Stomach (tissue), 9 donors: ENCODE data around the gene ZNF768. TPM values are rescaled to one million over a fixed set of nuclear protein-coding genes. Genes with fewer than 3 reads are reported as not detected.
"Not testable (repeated sequence)": the region's sequence is repeated elsewhere in the genome, so short reads cannot be mapped to it uniquely, and the experiment has no call there.

Source experiments
- DNase-seq, 2 donors: peaks; one replicate each; pipeline versions ENCODE4 v3.0.0 to v3.0.0-alpha.2; 2013 to 2019
- H3K27ac ChIP-seq, 5 donors: fragments of 200-600 bp in 4 of 5; sonication (generic) in 4 of 5; one replicate each; pipeline ENCODE4 v1.5.1; 2013 to 2019; ENCODE audit warnings: mild to moderate bottlenecking in 1 of 5, moderate library complexity in 1 of 5
- H3K27me3 ChIP-seq, 3 donors: fragments of 200-600 bp; sonication (generic); one replicate each; pipeline ENCODE4 v1.5.1; 2017 to 2019; ENCODE audit warnings: mixed run types in 1 of 3
- H3K36me3 ChIP-seq, 4 donors: fragments of 200-600 bp; sonication (generic); 1 replicate in 3 of 4; 2 replicates in 1 of 4; pipeline ENCODE4 v1.5.1; 2016 to 2019
- H3K4me1 ChIP-seq, 4 donors: fragments of 200-600 bp; sonication (generic); one replicate each; pipeline ENCODE4 v1.5.1; 2016 to 2019
- H3K4me3 ChIP-seq, 4 donors: fragments of 200-600 bp; sonication (generic) in 3 of 4; one replicate each; pipeline ENCODE4 v1.5.1; 2016 to 2019; ENCODE audit warnings: mild to moderate bottlenecking in 1 of 4
- H3K9me3 ChIP-seq, 4 donors: fragments of 200-600 bp; sonication (generic); one replicate each; pipeline ENCODE4 v1.5.1; 2016 to 2019
- EP300 ChIP-seq: sonication (generic); formaldehyde crosslinking; IDR thresholded peaks from one replicate; pipeline ENCODE4 v1.6.1; 2017; ENCODE audit warnings: antibody characterized with exemption
- POLR2A ChIP-seq, 4 donors: fragments of 450-650 bp; IDR thresholded peaks; one replicate each; pipeline ENCODE4 v1.6.1; 2016; ENCODE audit warnings: antibody characterized with exemption in 4 of 4, control low read depth in 2 of 4, mild to moderate bottlenecking in 1 of 4, moderate library complexity in 1 of 4
- POLR2AphosphoS5 ChIP-seq, 3 donors: sonication (generic); formaldehyde crosslinking; IDR thresholded peaks; one replicate each; pipeline ENCODE4 v1.6.1; 2016; ENCODE audit warnings: antibody characterized with exemption in 3 of 3
- WGBS, 5 donors: extraction: QIAGEN DNeasy Blood & Tissue Kit in 3 of 5; methylation state at CpG; one replicate each; pipeline versions ENCODE4 v1.1.5 to v1.1.7; 2013 to 2018; 5-methylcytosine and 5-hydroxymethylcytosine counted together
- intact Hi-C: fragments of 100-400 bp; cut with DNase I; formaldehyde crosslinking; loops from one replicate; pipeline ENCODE4 v1.15.1; 2023; ENCODE audit warnings: low total_unique reads
- polyA plus RNA-seq, 3 donors: library from polyadenylated mRNA; stranded (reverse); fragments of 200-250 nt; gene quantifications; one replicate each; pipeline ENCODE4 v1.2.3, GENCODE V29; 2013
- total RNA-seq, 5 donors: library from RNA; depleted of rRNA; stranded (reverse); fragments of >200 nt; gene quantifications; one replicate each; pipeline versions ENCODE4 v1.1.0 to v1.2.3, GENCODE V29; 2014 to 2016
- TF ChIP-seq, protein P1 (sequence below), 7 experiments: fragments of 450-650 bp in 4 of 7; fragments of 200-600 bp in 3 of 7; sonication (generic) in 3 of 7; IDR thresholded peaks; one replicate each; pipeline ENCODE4 v1.5.1; 2016 to 2019; ENCODE audit warnings: antibody characterized with exemption in 7 of 7, control low read depth in 2 of 7, mild to moderate bottlenecking in 1 of 7
- donor health status: healthy with polysubstance abuse.
- donor health status: Bipolar disorder and iron deficiency.
- donor health status: healthy.

The ZNF768 gene
- total and polyA plus RNA-seq, 8 donors: 11.9 to 75.0 (median 31.3) TPM

DNA sequence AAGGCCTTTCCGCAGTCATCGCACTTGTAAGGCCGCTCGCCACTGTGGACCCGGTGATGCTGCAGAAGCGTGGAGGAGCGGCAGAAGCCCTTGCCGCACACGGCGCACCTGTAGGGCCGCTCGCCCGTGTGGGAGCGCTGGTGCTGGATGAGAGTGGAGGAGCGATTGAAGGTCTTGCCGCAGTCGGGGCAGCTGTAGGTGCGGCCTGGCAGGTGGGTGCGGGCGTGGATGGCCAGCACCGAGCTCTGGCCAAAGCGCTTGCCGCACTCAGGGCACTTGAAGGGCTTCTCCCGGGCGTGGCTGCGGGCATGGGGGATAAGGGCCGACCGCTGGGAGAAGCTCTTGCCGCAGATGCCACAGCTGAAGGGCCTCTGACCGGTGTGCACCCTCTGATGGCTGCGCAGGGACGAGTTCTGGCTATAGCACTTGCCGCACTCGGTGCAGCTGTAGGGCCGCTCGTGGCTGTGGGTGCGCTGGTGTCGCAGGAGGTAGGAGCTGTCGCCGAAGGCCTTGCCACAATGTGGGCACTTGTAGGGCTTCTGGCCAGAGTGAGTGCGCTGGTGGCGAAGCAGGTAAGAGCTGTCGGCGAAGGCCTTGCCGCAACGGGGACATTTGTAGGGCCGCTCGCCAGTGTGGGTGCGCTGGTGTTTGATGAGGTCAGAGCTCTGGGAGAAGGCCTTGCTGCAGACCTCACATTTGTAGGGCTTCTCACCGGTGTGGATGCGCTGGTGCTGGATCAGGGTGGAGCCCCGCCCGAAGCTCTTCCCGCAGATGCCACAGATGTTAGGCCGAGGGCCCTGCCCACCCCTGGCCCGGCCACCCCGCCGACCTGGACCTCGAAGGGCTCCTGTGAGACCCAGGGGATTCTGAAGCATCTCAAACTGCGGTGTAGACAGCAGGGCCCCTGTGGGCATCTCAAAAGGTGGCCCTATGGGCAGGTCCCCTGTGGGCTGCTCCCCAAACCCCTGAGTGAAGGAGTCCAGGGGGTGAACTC, 1.5 kb downstream of the ZNF768 start:
- Histone ChIP-seq H3K4me1 (peaks cover 15 to 53% (median 39%) of the 10 kb centered on the region in 4 donors), H3K27ac (peak overlapping the region in 2 of 5 donors; percentile 98 to 99), H3K9me3 (no peaks in the 10 kb centered on the region), H3K4me3 (peak overlapping the region in 2 of 4 donors; percentile 74 to 76), H3K36me3 (peaks cover 0 to 19% (median 11%) of the 10 kb centered on the region in 4 donors), H3K27me3 (no peaks in the 10 kb centered on the region)
- 92 to 93% (median 93%) methylated on average over 50 to 60 of the region's 60 CpGs for WGBS, 5 donors
- DNase-seq: no peak
- TF ChIP-seq, protein P1, sequence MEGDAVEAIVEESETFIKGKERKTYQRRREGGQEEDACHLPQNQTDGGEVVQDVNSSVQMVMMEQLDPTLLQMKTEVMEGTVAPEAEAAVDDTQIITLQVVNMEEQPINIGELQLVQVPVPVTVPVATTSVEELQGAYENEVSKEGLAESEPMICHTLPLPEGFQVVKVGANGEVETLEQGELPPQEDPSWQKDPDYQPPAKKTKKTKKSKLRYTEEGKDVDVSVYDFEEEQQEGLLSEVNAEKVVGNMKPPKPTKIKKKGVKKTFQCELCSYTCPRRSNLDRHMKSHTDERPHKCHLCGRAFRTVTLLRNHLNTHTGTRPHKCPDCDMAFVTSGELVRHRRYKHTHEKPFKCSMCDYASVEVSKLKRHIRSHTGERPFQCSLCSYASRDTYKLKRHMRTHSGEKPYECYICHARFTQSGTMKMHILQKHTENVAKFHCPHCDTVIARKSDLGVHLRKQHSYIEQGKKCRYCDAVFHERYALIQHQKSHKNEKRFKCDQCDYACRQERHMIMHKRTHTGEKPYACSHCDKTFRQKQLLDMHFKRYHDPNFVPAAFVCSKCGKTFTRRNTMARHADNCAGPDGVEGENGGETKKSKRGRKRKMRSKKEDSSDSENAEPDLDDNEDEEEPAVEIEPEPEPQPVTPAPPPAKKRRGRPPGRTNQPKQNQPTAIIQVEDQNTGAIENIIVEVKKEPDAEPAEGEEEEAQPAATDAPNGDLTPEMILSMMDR (IDR thresholded peaks at IDR 0.05): no peak
- TF ChIP-seq POLR2AphosphoS5 (IDR thresholded peaks at IDR 0.05) (no peak), POLR2A (IDR thresholded peaks at IDR 0.05) (no peak), EP300 (no peak)
- intact Hi-C loops: loop anchor here (10.0 kb wide), 1 partner anchor 90 kb away; the partner anchor contains the start of gene DCTPP1

DNA sequence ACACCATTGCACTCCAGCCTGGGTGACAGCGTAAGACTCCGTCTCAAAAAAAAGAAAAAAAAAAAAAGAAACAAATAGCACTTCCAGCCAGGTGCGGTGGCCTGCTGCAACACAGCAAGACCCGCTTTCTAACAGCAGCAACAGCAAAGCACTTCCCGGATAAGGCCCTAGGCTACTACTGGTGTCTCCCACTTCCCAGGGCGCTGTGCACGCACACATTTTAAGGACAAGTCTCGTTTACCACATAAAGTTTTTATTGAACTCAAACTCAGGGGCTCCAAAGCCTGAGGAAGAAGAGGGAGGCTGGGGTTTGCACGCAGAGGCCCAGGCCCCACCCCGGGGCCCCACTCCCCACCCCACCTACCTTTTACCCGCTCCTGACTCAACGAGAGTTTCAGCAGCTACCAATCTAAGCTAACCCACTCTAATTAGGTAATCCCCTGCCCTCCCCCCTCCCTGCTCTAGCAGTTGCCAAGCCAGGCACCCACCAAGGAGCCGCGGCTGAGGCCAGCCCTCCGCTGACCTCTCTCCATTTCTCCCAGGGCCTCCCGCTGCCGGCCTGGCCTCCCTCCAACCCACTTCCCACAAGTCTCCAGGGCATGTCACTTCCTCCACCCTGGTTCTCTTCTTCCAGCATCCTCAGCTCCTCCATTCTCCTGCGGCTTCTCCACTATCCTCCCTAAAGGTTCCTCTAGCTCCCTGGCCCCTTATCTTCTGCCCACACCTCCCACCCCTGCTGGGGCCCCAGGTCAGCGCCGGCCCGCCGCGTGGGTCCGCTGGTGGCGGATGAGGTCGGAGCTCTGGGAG, 2.4 kb downstream of the ZNF768 start:
- H3K4me3 ChIP-seq: no peak overlapping the region
- no peak for DNase-seq
- peaks cover 15 to 47% (median 35%) of the 10 kb centered on the region in 4 donors for H3K4me1 ChIP-seq
- H3K27me3 ChIP-seq: no peaks in the 10 kb centered on the region
- WGBS, 5 donors: 66 to 75% (median 69%) methylated on average over 25 to 26 of the region's 26 CpGs
- H3K27ac ChIP-seq: peak overlapping the region in 1 of 5 donors; percentile 42
- H3K9me3 ChIP-seq: no peaks in the 10 kb centered on the region
- peaks cover 0 to 27% (median 11%) of the 10 kb centered on the region in 4 donors for H3K36me3 ChIP-seq
- peak in 1 of 3 donors; percentile 3 for TF ChIP-seq POLR2AphosphoS5 (IDR thresholded peaks at IDR 0.05)
- TF ChIP-seq, protein P1 (IDR thresholded peaks at IDR 0.05): no peak
- intact Hi-C loops: loop anchor here (10.0 kb wide), 1 partner anchor 89 kb away; the partner anchor contains the start of gene DCTPP1

DNA sequence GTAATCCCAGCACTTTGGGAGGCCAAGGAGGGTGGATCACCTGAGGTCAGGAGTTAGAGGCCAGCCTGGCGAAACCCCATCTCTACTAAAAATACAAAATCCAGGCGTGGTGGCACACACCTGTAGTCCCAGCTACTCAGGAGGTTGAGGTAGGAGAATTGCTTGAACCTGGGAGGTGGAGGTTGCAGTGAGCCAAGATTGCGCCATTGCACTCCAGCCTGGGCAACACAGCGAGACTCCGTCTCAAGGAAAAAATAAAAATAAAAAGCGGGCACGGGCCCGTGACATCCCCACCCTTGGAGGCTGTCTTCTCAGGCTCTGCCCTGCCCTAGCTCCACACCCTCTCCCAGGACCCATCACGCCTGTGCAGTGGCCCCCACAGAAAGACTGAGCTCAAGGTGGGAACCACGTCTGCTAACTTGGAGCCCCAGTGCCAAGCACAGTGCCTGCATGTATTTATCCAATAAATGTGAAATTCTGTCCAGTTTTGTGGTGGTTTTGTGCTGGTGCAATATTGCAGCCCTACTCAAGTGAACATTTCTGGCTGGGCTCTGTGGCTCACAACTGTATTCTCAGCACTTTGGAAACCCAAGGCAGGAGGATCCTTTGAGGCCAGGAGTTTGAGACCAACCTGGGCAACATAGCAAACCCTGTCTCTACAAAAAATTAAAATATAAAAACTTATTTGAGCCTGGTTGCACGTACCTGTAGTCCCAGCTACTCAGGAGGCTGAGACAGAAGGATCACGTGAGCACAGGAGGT, 3.5 kb downstream of the ZNF768 start:
- not testable (repeated sequence) for H3K27ac ChIP-seq, H3K4me3 ChIP-seq, H3K27me3 ChIP-seq, DNase-seq, H3K9me3 ChIP-seq
- Histone ChIP-seq H3K36me3 (peaks cover 0 to 38% (median 14%) of the 10 kb centered on the region in 4 donors), H3K4me1 (peaks cover 11 to 36% (median 24%) of the 10 kb centered on the region in 4 donors)
- 83 to 91% (median 89%) methylated on average over 12 of the region's 12 CpGs for WGBS, 5 donors
- intact Hi-C loops: loop anchor here (10.0 kb wide), 1 partner anchor 88 kb away; the partner anchor contains the start of gene DCTPP1

DNA sequence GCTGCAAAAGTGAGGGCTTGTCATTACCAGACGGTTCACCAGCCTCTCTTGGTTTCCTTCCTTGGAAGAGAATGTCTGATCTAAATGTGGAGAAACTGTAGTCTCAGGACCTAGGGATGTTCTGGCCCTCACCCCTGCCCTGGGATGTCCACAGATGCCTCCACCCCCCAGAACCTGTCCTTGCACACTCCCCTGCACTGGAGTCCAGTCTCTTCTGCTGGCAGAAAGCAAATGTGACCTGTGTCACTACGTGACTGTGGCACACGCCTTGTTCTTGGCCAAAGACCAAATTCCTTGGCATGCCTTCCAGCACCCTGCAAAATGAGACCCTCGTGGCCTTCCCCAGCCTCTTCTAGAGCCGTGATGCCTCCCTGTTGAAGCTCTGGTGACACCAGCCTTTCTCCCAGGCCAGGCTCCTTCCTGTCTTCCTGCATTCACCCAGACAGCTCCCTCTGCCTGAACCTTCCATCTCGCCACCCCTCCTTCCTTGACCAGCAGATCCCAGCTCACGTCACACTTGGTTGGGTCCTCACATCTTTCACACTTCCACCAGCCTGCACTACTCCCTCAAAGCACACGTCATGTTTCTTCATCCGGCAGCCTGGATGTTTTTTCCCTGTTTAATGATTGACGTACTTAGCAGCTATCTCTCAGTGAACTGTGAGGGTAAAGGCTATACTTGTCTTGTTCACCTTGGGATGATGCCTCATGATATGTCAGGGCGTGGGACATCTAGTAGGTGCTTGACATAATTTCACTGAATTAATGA, 4.3 kb downstream of the ZNF768 start:
- intact Hi-C loops: loop anchor here (10.0 kb wide), 1 partner anchor 87 kb away; the partner anchor contains the start of gene DCTPP1
- Histone ChIP-seq H3K4me3 (no peak overlapping the region), H3K27ac (no peak overlapping the region), H3K27me3 (no peaks in the 10 kb centered on the region), H3K9me3 (no peaks in the 10 kb centered on the region), H3K36me3 (peaks cover 0 to 47% (median 17%) of the 10 kb centered on the region in 4 donors), H3K4me1 (peaks cover 6 to 32% (median 18%) of the 10 kb centered on the region in 4 donors)
- TF ChIP-seq EP300: no peak
- 33 to 54% (median 44%) methylated on average over 11 of the region's 11 CpGs for WGBS, 5 donors
- DNase-seq: peak in 1 of 2 donors; percentile 67
